Neural cell (in vitro differentiated cells): ENCODE measurements around the gene ROCK2. TPM values are rescaled to one million over a fixed set of nuclear protein-coding genes. Genes with fewer than 3 reads are reported as not detected.

Experiments
- H2AFZ ChIP-seq: fragments of 200-600, 300-800 bp; sonication (generic), shearing (Covaris generic); 2 replicates; pipeline ENCODE4 v1.6.0; 2014; ENCODE audit warnings: low read depth, mild to moderate bottlenecking, antibody characterized with exemption, low read length, moderate library complexity
- H3F3A ChIP-seq: fragments of 200-600 bp; shearing (Covaris generic); 2 replicates; pipeline ENCODE4 v1.6.1; 2016; ENCODE audit warnings: mild to moderate bottlenecking, moderate library complexity, mixed read lengths, antibody characterized with exemption, low read length; ENCODE audit not compliant: insufficient read depth, poor library complexity, severe bottlenecking
- H3K27ac ChIP-seq: fragments of 200-600, 300-800 bp; sonication (generic), shearing (Covaris generic); 2 replicates; pipeline ENCODE4 v1.5.1; 2014; ENCODE audit warnings: mild to moderate bottlenecking, low read length, moderate library complexity
- H3K27me3 ChIP-seq: fragments of 300-800, 200-600 bp; sonication (generic), shearing (Covaris generic); 2 replicates; pipeline ENCODE4 v1.6.0; 2014; ENCODE audit warnings: mild to moderate bottlenecking, low read depth, low read length, moderate library complexity; ENCODE audit not compliant: insufficient read depth
- H3K36me3 ChIP-seq: fragments of 300-800, 200-600 bp; sonication (generic), shearing (Covaris generic); 2 replicates; pipeline ENCODE4 v1.5.1; 2014; ENCODE audit warnings: mild to moderate bottlenecking, antibody characterized with exemption, low read length, moderate library complexity; ENCODE audit not compliant: insufficient read depth
- H3K4me2 ChIP-seq: fragments of 300-800, 200-600 bp; sonication (generic), shearing (Covaris generic); 2 replicates; pipeline ENCODE4 v1.6.0; 2014; ENCODE audit warnings: mild to moderate bottlenecking, low read length
- H3K4me3 ChIP-seq: fragments of 300-800, 200-600 bp; sonication (generic), shearing (Covaris generic); 2 replicates; pipeline ENCODE4 v1.5.1; 2014; ENCODE audit warnings: mild to moderate bottlenecking, low read length, moderate library complexity
- H3K79me2 ChIP-seq: fragments of 200-600 bp; shearing (Covaris generic); replicated peaks from 2 replicates; pipeline ENCODE4 v1.6.0; 2014; ENCODE audit warnings: mild to moderate bottlenecking, low read length, moderate library complexity; ENCODE audit not compliant: insufficient read depth
- H3K9ac ChIP-seq: fragments of 300-800, 200-600 bp; sonication (generic), shearing (Covaris generic); 2 replicates; pipeline ENCODE4 v1.6.1; 2016; ENCODE audit warnings: mild to moderate bottlenecking, low read length, mixed read lengths
- H3K9me2 ChIP-seq: fragments of 200-600 bp; shearing (Covaris generic); 2 replicates; pipeline ENCODE4 v1.6.1; 2016; ENCODE audit warnings: mild to moderate bottlenecking, low read length, mixed read lengths; ENCODE audit not compliant: insufficient read depth
- H3K9me3 ChIP-seq: fragments of 200-600, 300-800 bp; sonication (generic), shearing (Covaris generic); 2 replicates; pipeline ENCODE4 v1.6.1; 2016; ENCODE audit warnings: mild to moderate bottlenecking, mixed run types, low read length, moderate library complexity, mixed read lengths
- H4K20me1 ChIP-seq: fragments of 200-600 bp; shearing (Covaris generic); 2 replicates; pipeline ENCODE4 v1.6.1; 2016; ENCODE audit warnings: mild to moderate bottlenecking, mixed run types; ENCODE audit not compliant: insufficient read depth
- EP300 ChIP-seq: fragments of 450-650 bp; conservative IDR thresholded peaks from 2 replicates; pipeline ENCODE4 v1.6.1; 2014; ENCODE audit warnings: antibody characterized with exemption, mild to moderate bottlenecking, moderate library complexity; ENCODE audit not compliant: poor library complexity, severe bottlenecking
- EZH2 ChIP-seq: fragments of 200-600, 300-800 bp; shearing (Covaris generic), sonication (generic); IDR thresholded peaks from 2 replicates; pipeline ENCODE4 v1.6.1; 2014; ENCODE audit warnings: antibody characterized with exemption, low read length, borderline replicate concordance, mild to moderate bottlenecking; ENCODE audit not compliant: insufficient read depth, poor library complexity, severe bottlenecking
- MXI1 ChIP-seq: fragments of 450-650 bp; conservative IDR thresholded peaks from 2 replicates; pipeline ENCODE4 v1.6.1; 2014; ENCODE audit warnings: antibody characterized with exemption, mild to moderate bottlenecking; ENCODE audit not compliant: poor library complexity, severe bottlenecking
- POLR2AphosphoS5 ChIP-seq: IDR thresholded peaks from 2 replicates; pipeline ENCODE4 v1.6.1; 2012
- RAD21 ChIP-seq: fragments of 450-650 bp; conservative IDR thresholded peaks from 2 replicates; pipeline ENCODE4 v1.6.1; 2014; ENCODE audit warnings: antibody characterized with exemption, mild to moderate bottlenecking, moderate library complexity
- SMC3 ChIP-seq: fragments of 450-650 bp; conservative IDR thresholded peaks from 2 replicates; pipeline ENCODE4 v1.6.1; 2014; ENCODE audit warnings: antibody characterized with exemption, mild to moderate bottlenecking, moderate library complexity; ENCODE audit not compliant: poor library complexity
- TAF1 ChIP-seq: IDR thresholded peaks from 2 replicates; pipeline ENCODE4 v1.6.1; 2012; ENCODE audit warnings: low read depth
- polyA plus RNA-seq: library from polyadenylated mRNA; depleted of rRNA; stranded (reverse); fragments of >200 nt; gene quantifications from 2 replicates; pipeline ENCODE4 v1.2.3, GENCODE V29; 2014
- TF ChIP-seq, protein P1 (sequence below): IDR thresholded peaks from 2 replicates; pipeline ENCODE4 v1.6.1; 2012; ENCODE audit warnings: borderline replicate concordance
- TF ChIP-seq, protein P2 (sequence below): fragments of 450-650 bp; IDR thresholded peaks from 2 replicates; pipeline ENCODE4 v1.5.1; 2014; ENCODE audit warnings: antibody characterized with exemption, mild to moderate bottlenecking, moderate library complexity; ENCODE audit not compliant: poor library complexity, severe bottlenecking

Gene ROCK2
- polyA plus RNA-seq, 1 donor from 2014 or later = 25.7 TPM

DNA sequence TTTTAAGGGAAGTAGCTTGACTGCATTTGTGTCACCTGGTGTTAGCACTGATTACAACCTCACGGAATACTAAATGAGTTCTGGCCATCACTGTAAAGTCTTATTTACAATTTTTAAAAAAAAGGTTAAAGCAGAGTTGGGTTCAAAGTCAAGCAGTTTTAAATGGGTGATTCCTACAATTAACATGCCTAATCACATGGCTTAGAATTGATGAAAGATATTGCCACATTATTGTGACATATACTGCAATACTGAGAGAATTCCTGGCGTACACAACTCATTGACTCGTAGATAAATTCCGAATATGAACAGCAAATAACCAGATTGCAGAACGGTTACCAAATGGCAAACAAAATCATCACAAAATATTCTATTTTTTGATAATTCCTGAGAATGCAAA lies 34.2 kb downstream of the ROCK2 start:
- peaks cover 75% of the 10 kb centered on the region for H3K79me2 ChIP-seq
- no peaks in the 10 kb centered on the region for H3K27me3 ChIP-seq
- H4K20me1 ChIP-seq = no peaks in the 10 kb centered on the region
- TF ChIP-seq POLR2AphosphoS5 (no peak), TAF1 (no peak), EZH2 (no peak), RAD21 (no peak), MXI1 (no peak), EP300 (no peak), SMC3 (no peak)
- TF ChIP-seq, protein P1, sequence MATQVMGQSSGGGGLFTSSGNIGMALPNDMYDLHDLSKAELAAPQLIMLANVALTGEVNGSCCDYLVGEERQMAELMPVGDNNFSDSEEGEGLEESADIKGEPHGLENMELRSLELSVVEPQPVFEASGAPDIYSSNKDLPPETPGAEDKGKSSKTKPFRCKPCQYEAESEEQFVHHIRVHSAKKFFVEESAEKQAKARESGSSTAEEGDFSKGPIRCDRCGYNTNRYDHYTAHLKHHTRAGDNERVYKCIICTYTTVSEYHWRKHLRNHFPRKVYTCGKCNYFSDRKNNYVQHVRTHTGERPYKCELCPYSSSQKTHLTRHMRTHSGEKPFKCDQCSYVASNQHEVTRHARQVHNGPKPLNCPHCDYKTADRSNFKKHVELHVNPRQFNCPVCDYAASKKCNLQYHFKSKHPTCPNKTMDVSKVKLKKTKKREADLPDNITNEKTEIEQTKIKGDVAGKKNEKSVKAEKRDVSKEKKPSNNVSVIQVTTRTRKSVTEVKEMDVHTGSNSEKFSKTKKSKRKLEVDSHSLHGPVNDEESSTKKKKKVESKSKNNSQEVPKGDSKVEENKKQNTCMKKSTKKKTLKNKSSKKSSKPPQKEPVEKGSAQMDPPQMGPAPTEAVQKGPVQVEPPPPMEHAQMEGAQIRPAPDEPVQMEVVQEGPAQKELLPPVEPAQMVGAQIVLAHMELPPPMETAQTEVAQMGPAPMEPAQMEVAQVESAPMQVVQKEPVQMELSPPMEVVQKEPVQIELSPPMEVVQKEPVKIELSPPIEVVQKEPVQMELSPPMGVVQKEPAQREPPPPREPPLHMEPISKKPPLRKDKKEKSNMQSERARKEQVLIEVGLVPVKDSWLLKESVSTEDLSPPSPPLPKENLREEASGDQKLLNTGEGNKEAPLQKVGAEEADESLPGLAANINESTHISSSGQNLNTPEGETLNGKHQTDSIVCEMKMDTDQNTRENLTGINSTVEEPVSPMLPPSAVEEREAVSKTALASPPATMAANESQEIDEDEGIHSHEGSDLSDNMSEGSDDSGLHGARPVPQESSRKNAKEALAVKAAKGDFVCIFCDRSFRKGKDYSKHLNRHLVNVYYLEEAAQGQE = no peak
- TF ChIP-seq, protein P2, sequence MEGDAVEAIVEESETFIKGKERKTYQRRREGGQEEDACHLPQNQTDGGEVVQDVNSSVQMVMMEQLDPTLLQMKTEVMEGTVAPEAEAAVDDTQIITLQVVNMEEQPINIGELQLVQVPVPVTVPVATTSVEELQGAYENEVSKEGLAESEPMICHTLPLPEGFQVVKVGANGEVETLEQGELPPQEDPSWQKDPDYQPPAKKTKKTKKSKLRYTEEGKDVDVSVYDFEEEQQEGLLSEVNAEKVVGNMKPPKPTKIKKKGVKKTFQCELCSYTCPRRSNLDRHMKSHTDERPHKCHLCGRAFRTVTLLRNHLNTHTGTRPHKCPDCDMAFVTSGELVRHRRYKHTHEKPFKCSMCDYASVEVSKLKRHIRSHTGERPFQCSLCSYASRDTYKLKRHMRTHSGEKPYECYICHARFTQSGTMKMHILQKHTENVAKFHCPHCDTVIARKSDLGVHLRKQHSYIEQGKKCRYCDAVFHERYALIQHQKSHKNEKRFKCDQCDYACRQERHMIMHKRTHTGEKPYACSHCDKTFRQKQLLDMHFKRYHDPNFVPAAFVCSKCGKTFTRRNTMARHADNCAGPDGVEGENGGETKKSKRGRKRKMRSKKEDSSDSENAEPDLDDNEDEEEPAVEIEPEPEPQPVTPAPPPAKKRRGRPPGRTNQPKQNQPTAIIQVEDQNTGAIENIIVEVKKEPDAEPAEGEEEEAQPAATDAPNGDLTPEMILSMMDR = no peak
- H3K36me3 ChIP-seq = no peaks in the 10 kb centered on the region
- no peak overlapping the region for H3K4me3 ChIP-seq
- no peaks in the 10 kb centered on the region for H3F3A ChIP-seq
- H2AFZ ChIP-seq = no peak overlapping the region
- no peaks in the 10 kb centered on the region for H3K9me3 ChIP-seq
- H3K9ac ChIP-seq = no peak overlapping the region
- H3K9me2 ChIP-seq = no peaks in the 10 kb centered on the region
- H3K27ac ChIP-seq = no peak overlapping the region
- H3K4me2 ChIP-seq = no peak overlapping the region

DNA sequence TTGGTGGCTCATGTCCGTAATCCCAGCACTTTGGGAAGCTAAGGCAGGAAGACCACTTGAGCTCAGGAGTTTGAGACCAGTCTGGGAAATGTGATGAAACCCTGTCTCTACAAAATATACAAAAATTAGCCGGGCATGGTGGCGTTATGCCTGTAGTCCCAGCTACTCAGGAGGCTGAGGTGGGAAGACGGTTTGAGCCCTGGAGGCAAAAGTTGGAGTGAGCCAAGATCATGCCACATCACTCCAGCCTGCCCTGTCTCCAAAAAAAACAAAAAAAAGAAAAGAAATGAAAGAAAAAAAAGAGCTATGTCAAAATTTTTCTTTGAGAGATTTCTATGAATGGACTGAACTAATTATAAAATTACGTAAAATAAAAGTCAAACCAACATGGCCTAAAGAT lies 34.7 kb downstream of the ROCK2 start:
- Histone ChIP-seq H2AFZ (no peak overlapping the region), H3K4me3 (no peak overlapping the region), H3K4me2 (no peak overlapping the region), H3K36me3 (no peaks in the 10 kb centered on the region), H3K27ac (no peak overlapping the region), H3K9me3 (no peaks in the 10 kb centered on the region), H3K9ac (no peak overlapping the region), H3K79me2 (peaks cover 74% of the 10 kb centered on the region), H3K27me3 (no peaks in the 10 kb centered on the region), H3K9me2 (no peaks in the 10 kb centered on the region), H4K20me1 (no peaks in the 10 kb centered on the region), H3F3A (no peaks in the 10 kb centered on the region)
- TF ChIP-seq, protein P1 = no peak
- TF ChIP-seq MXI1 (no peak), POLR2AphosphoS5 (no peak), SMC3 (no peak), EZH2 (no peak), EP300 (no peak), RAD21 (no peak), TAF1 (no peak)
- TF ChIP-seq, protein P2 = no peak
